ENCODE measurements around the gene CBY3. TPM values are rescaled to one million over a fixed set of nuclear protein-coding genes. Genes with fewer than 3 reads are reported as not detected.

CBY3 gene
- total and polyA plus RNA-seq, 2 of the 13 experiments (the other 11 are each of a cell fraction or from before 2014, with no cell fraction given) = not detected

DNA sequence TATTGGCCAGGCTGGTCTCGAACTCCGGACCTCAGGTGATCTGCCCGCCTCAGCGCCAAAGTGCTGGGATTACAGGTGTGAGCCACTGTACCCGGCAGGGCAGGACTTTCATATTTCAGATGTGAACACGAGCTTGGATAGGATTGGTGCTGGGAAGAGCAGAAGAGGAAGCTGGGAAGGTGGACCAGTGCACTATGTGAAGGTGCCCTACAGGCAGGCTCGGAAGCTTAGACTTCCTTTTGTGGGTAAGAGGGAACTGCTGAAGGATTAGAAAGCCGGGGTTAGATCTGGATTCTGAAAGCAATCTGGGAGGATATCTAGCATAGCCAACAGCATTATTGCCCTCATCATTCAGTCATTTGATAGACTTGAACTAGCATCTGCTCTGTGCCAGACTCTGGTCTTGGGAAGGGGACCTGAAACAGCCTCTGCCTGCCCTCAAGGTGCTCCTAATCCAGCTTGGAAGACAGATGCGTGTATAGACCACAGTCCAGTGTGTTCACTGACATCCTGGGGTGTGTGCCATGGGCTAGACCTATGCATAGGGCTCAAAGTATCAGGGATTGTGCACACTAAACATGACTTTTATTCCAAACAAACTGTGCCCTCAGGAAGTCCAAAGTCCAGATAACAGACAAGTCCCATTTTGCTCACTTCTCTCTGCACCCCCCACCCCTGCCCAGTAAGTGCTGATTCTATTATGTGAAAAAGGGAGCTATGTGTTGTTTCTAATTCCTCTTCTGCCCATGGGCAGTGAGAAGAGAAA is 637 bp downstream of the CBY3 start (continued):
- TF ChIP-seq RXRB (CRISPR knock-in tag; IDR thresholded peaks at IDR 0.05; ENCODE audit: borderline replicate concordance) = peak; percentile 73; the same call in 1 of the 2 replicates
- TF ChIP-seq HOXA3 (CRISPR knock-in tag; IDR thresholded peaks at IDR 0.05) = peak; percentile 82; the same call in 1 of the 2 replicates
- no peak for TF ChIP-seq BRD4 (CRISPR knock-in tag; IDR thresholded peaks at IDR 0.05)
- TF ChIP-seq ZNF773 (CRISPR knock-in tag; IDR thresholded peaks at IDR 0.05; ENCODE audit: borderline replicate concordance) = no peak
- TF ChIP-seq, protein P1, sequence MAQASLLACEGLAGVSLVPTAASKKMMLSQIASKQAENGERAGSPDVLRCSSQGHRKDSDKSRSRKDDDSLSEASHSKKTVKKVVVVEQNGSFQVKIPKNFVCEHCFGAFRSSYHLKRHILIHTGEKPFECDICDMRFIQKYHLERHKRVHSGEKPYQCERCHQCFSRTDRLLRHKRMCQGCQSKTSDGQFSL (CRISPR knock-in tag; IDR thresholded peaks at IDR 0.05) = peak; percentile 97
- TF ChIP-seq GRHL1 (CRISPR knock-in tag; conservative IDR thresholded peaks at IDR 0.05) = no peak
- TF ChIP-seq NBN (conservative IDR thresholded peaks at IDR 0.05) = no peak
- TF ChIP-seq GLI4 (CRISPR knock-in tag; IDR thresholded peaks at IDR 0.05; ENCODE audit: borderline replicate concordance) = no peak
- TF ChIP-seq, protein P2, sequence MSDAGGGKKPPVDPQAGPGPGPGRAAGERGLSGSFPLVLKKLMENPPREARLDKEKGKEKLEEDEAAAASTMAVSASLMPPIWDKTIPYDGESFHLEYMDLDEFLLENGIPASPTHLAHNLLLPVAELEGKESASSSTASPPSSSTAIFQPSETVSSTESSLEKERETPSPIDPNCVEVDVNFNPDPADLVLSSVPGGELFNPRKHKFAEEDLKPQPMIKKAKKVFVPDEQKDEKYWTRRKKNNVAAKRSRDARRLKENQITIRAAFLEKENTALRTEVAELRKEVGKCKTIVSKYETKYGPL (CRISPR knock-in tag; IDR thresholded peaks at IDR 0.05) = no peak
- TF ChIP-seq, protein P3, sequence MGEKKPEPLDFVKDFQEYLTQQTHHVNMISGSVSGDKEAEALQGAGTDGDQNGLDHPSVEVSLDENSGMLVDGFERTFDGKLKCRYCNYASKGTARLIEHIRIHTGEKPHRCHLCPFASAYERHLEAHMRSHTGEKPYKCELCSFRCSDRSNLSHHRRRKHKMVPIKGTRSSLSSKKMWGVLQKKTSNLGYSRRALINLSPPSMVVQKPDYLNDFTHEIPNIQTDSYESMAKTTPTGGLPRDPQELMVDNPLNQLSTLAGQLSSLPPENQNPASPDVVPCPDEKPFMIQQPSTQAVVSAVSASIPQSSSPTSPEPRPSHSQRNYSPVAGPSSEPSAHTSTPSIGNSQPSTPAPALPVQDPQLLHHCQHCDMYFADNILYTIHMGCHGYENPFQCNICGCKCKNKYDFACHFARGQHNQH (CRISPR knock-in tag; IDR thresholded peaks at IDR 0.05) = peak; percentile 76; the same call in 1 of the 2 replicates
- TF ChIP-seq CTCF (CRISPR knock-in tag; IDR thresholded peaks at IDR 0.05) = no peak
- no peak for TF ChIP-seq ZNF768 (CRISPR knock-in tag; IDR thresholded peaks at IDR 0.05)
- TF ChIP-seq ZNF616 (CRISPR knock-in tag; IDR thresholded peaks at IDR 0.05; ENCODE audit: low read depth) = no peak
- TF ChIP-seq FOXM1 (CRISPR knock-in tag; IDR thresholded peaks at IDR 0.05) = no peak
- no peak for TF ChIP-seq GLMP (CRISPR knock-in tag; IDR thresholded peaks at IDR 0.05; ENCODE audit: borderline replicate concordance)
- no peak for TF ChIP-seq TSC22D2 (CRISPR knock-in tag; IDR thresholded peaks at IDR 0.05; ENCODE audit: borderline replicate concordance)
- no peak for TF ChIP-seq ZNF850 (CRISPR knock-in tag; conservative IDR thresholded peaks at IDR 0.05)
- TF ChIP-seq ZNF451 (CRISPR knock-in tag; IDR thresholded peaks at IDR 0.05) = no peak; the same call in 1 of the 2 replicates
- no peak for TF ChIP-seq ZC3H4 (CRISPR knock-in tag; IDR thresholded peaks at IDR 0.05; ENCODE audit: borderline replicate concordance)
- no peak for TF ChIP-seq ZIK1 (CRISPR knock-in tag; IDR thresholded peaks at IDR 0.05; ENCODE audit: borderline replicate concordance, low read depth)
- TF ChIP-seq HNRNPLL (IDR thresholded peaks at IDR 0.05; ENCODE audit: low read depth, low read length, poor library complexity, severe bottlenecking) = no peak
- TF ChIP-seq ETV5 (CRISPR knock-in tag; IDR thresholded peaks at IDR 0.05; ENCODE audit: borderline replicate concordance) = peak; percentile 96
- no peak for TF ChIP-seq ZNF256 (CRISPR knock-in tag; conservative IDR thresholded peaks at IDR 0.05)
- no peak for TF ChIP-seq HOXA5 (CRISPR knock-in tag; IDR thresholded peaks at IDR 0.05)

All from HepG2 (cell line).